Bronchial epithelial cell (primary cell): Measurements from ENCODE around the gene VPS54. TPM values are rescaled to one million over a fixed set of nuclear protein-coding genes. Genes with fewer than 3 reads are reported as not detected.

Experiments used
- DNase-seq: peaks from one replicate; pipeline ENCODE4 v3.0.0-alpha.2; 2010; ENCODE audit warnings: low read depth
- FAIRE-seq: peaks from 2 replicates; lab custom pipeline; 2011; peaks lifted over from hg19 to GRCh38; lab: Jason Lieb, UNC
- H3K27me3 ChIP-seq: 2 replicates; pipeline ENCODE4 v1.5.1; 2011; ENCODE audit warnings: low read length; ENCODE audit not compliant: control insufficient read depth, insufficient read depth
- H3K36me3 ChIP-seq: 2 replicates; pipeline ENCODE4 v1.5.1; 2011; ENCODE audit warnings: low read length; ENCODE audit not compliant: control insufficient read depth, insufficient read depth
- H3K4me3 ChIP-seq: 2 replicates; pipeline ENCODE4 v1.5.1; 2011; ENCODE audit warnings: mild to moderate bottlenecking, low read depth, low read length, control low read depth
- CTCF ChIP-seq: IDR thresholded peaks from 2 replicates; pipeline ENCODE4 v1.5.1; 2011; ENCODE audit warnings: mild to moderate bottlenecking, moderate library complexity, low read length, control low read depth, inconsistent platforms; ENCODE audit not compliant: insufficient read depth, severe bottlenecking
- total RNA-seq: library from RNA; depleted of rRNA; stranded (reverse); fragments of >200 nt; gene quantifications from 2 replicates; pipeline ENCODE4 v1.2.1, GENCODE V29; 2014

The VPS54 gene
- total RNA-seq, 1 donor from 2014 or later, result 18.2 TPM

GRCh38 chr2:64029116-64029665, 10.0 kb upstream of the VPS54 start:
- DNase-seq (no peak), FAIRE-seq (no peak)
- Histone ChIP-seq H3K36me3 (no peaks in the 10 kb centered on the region), H3K4me3 (no peak overlapping the region), H3K27me3 (no peaks in the 10 kb centered on the region)
- TF ChIP-seq CTCF, result no peak

GRCh38 chr2:64025741-64026140, 6.5 kb upstream of the VPS54 start:
- H3K27me3 ChIP-seq, result no peaks in the 10 kb centered on the region

GRCh38 chr2:64024259-64024949, 5.2 kb upstream of the VPS54 start:
- DNase-seq, result no peak
- Histone ChIP-seq H3K27me3 (no peaks in the 10 kb centered on the region), H3K4me3 (no peak overlapping the region), H3K36me3 (no peaks in the 10 kb centered on the region)
- TF ChIP-seq CTCF, result no peak
- FAIRE-seq, result no peak

More at GRCh38 chr2:64025741-64026140, 6.5 kb upstream of the VPS54 start:
- DNase-seq, result no peak
- H3K4me3 ChIP-seq, result no peak overlapping the region
- no peak for FAIRE-seq
- TF ChIP-seq CTCF, result no peak
- no peaks in the 10 kb centered on the region for H3K36me3 ChIP-seq

- Histone ChIP-seq H3K36me3 (no peaks in the 10 kb centered on the region), H3K4me3 (no peak overlapping the region), H3K27me3 (no peaks in the 10 kb centered on the region)
- no peak for DNase-seq
- FAIRE-seq, result no peak
- no peak for TF ChIP-seq CTCF
Measured at GRCh38 chr2:64023485-64024258, 4.4 kb upstream of the VPS54 start.

- FAIRE-seq (no peak), DNase-seq (peak; percentile 46)
- no peak for TF ChIP-seq CTCF
Measured at GRCh38 chr2:64021578-64021977, 2.4 kb upstream of the VPS54 start.

More at GRCh38 chr2:64021578-64021977, 2.4 kb upstream of the VPS54 start:
- H3K36me3 ChIP-seq, result no peaks in the 10 kb centered on the region
- no peak overlapping the region for H3K4me3 ChIP-seq
- H3K27me3 ChIP-seq, result no peaks in the 10 kb centered on the region
